Transverse colon (tissue), 4 donors: ENCODE measurements around the gene RUNX1. TPM values are rescaled to one million over a fixed set of nuclear protein-coding genes. Genes with fewer than 3 reads are reported as not detected.

Experiments
- DNase-seq: peaks from one replicate; pipeline ENCODE4 v3.0.0-alpha.2; 2019
- H3K27ac ChIP-seq, 4 donors: fragments of 200-600 bp; sonication (generic); 2 replicates each; pipeline ENCODE4 v1.5.1; 2016 to 2018; ENCODE audit warnings: inconsistent platforms in 4 of 4
- H3K27me3 ChIP-seq: fragments of 200-600 bp; sonication (generic); 2 replicates; pipeline ENCODE4 v1.5.1; 2017; ENCODE audit warnings: inconsistent platforms
- H3K36me3 ChIP-seq, 4 donors: fragments of 200-600 bp; sonication (generic); 2 replicates each; pipeline ENCODE4 v1.5.1; 2017 to 2019; ENCODE audit warnings: inconsistent platforms in 4 of 4
- H3K4me1 ChIP-seq, 4 donors: fragments of 200-600 bp; sonication (generic); 2 replicates each; pipeline ENCODE4 v1.5.1; 2017 to 2020; ENCODE audit warnings: inconsistent platforms in 4 of 4
- H3K4me3 ChIP-seq, 4 donors: fragments of 200-600 bp; sonication (generic); 1 replicate in 1 of 4; 2 replicates in 3 of 4; pipeline versions ENCODE4 v1.5.1 to v1.6.1; 2017 to 2019; ENCODE audit warnings: inconsistent platforms in 4 of 4
- H3K9me3 ChIP-seq, 2 donors: fragments of 200-600 bp; sonication (generic); 2 replicates each; pipeline ENCODE4 v1.5.1; 2017 to 2019; ENCODE audit warnings: inconsistent platforms in 2 of 2
- EP300 ChIP-seq: sonication (generic); formaldehyde crosslinking; IDR thresholded peaks from one replicate; pipeline ENCODE4 v1.6.1; 2017; ENCODE audit warnings: antibody characterized with exemption, low read depth
- POLR2A ChIP-seq: fragments of 450-650 bp; IDR thresholded peaks from one replicate; pipeline ENCODE4 v1.6.1; 2016; ENCODE audit warnings: antibody characterized with exemption, mild to moderate bottlenecking, moderate library complexity
- POLR2AphosphoS5 ChIP-seq, 3 donors: sonication (generic); formaldehyde crosslinking; IDR thresholded peaks; one replicate each; pipeline ENCODE4 v1.6.1; 2016; ENCODE audit warnings: antibody characterized with exemption in 3 of 3
- WGBS, 2 donors: methylation state at CpG; one replicate each; pipeline ENCODE4 v1.1.5; 2018; ENCODE audit warnings: low coverage in 1 of 2; 5-methylcytosine and 5-hydroxymethylcytosine counted together
- in situ Hi-C, 4 donors: fragments of 200-750 bp; cut with MboI; loops; one replicate each; pipeline versions ENCODE4 v1.15.0 to v1.15.1; 2017; ENCODE audit warnings: low sequenced_read_pairs in 3 of 4, low pct_ligation_motif_present in 1 of 4, low pct_unique_long_range_greater_than_20kb in 1 of 4
- intact Hi-C: fragments of 100-400 bp; cut with DNase I; formaldehyde crosslinking; loops from one replicate; pipeline ENCODE4 v1.15.1; 2023; ENCODE audit warnings: low total_unique reads
- total RNA-seq, 4 donors: library from RNA; depleted of rRNA; stranded (reverse); fragments of >200 nt; gene quantifications; one replicate each; pipeline ENCODE4 v1.1.0, GENCODE V29; 2016
- TF ChIP-seq, protein P1 (sequence below), 5 experiments: fragments of 200-600 bp in 3 of 5; fragments of 450-650 bp in 2 of 5; sonication (generic) in 3 of 5; IDR thresholded peaks; 1 replicate in 2 of 5; 2 replicates in 3 of 5; pipeline ENCODE4 v1.5.1; 2016 to 2017; ENCODE audit warnings: antibody characterized with exemption in 5 of 5, inconsistent platforms in 3 of 5, mild to moderate bottlenecking in 2 of 5, moderate library complexity in 1 of 5

Gene RUNX1
- total RNA-seq, 4 donors from 2014 or later = 8.3 to 60.1 (median 34.7) TPM

- TF ChIP-seq EP300 (no peak), POLR2A (no peak), POLR2AphosphoS5 (IDR thresholded peaks at IDR 0.05) (no peak)
- TF ChIP-seq, protein P1, sequence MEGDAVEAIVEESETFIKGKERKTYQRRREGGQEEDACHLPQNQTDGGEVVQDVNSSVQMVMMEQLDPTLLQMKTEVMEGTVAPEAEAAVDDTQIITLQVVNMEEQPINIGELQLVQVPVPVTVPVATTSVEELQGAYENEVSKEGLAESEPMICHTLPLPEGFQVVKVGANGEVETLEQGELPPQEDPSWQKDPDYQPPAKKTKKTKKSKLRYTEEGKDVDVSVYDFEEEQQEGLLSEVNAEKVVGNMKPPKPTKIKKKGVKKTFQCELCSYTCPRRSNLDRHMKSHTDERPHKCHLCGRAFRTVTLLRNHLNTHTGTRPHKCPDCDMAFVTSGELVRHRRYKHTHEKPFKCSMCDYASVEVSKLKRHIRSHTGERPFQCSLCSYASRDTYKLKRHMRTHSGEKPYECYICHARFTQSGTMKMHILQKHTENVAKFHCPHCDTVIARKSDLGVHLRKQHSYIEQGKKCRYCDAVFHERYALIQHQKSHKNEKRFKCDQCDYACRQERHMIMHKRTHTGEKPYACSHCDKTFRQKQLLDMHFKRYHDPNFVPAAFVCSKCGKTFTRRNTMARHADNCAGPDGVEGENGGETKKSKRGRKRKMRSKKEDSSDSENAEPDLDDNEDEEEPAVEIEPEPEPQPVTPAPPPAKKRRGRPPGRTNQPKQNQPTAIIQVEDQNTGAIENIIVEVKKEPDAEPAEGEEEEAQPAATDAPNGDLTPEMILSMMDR (IDR thresholded peaks at IDR 0.05) = no peak
- Histone ChIP-seq H3K4me3 (no peak overlapping the region), H3K9me3 (no peaks in the 10 kb centered on the region), H3K27me3 (no peaks in the 10 kb centered on the region), H3K27ac (no peak overlapping the region), H3K36me3 (no peaks in the 10 kb centered on the region), H3K4me1 (peaks cover 0 to 9% (median 2%) of the 10 kb centered on the region in 4 donors)
- intact Hi-C loops (no loop called here), in situ Hi-C loops (no loop called here)
- no peak for DNase-seq
- WGBS, 2 donors = 81% methylated on average over 4 of the region's 4 CpGs; no CpG with 5 or more reads in 1 of the 2 donors
Measured at GRCh38 chr21:34992180-34992579, 56.9 kb downstream of the RUNX1 start.

GRCh38 chr21:34991366-34991957 is 57.6 kb downstream of the RUNX1 start:
- Histone ChIP-seq H3K36me3 (no peaks in the 10 kb centered on the region), H3K9me3 (no peaks in the 10 kb centered on the region), H3K27me3 (no peaks in the 10 kb centered on the region), H3K27ac (no peak overlapping the region), H3K4me3 (no peak overlapping the region), H3K4me1 (peaks cover 0 to 12% (median 3%) of the 10 kb centered on the region in 4 donors)
- WGBS, 2 donors = 81 to 82% methylated on average over 7 to 10 of the region's 10 CpGs
- intact Hi-C loops (no loop called here), in situ Hi-C loops (no loop called here)
- DNase-seq = no peak
- no peak for TF ChIP-seq POLR2AphosphoS5 (IDR thresholded peaks at IDR 0.05)

DNA sequence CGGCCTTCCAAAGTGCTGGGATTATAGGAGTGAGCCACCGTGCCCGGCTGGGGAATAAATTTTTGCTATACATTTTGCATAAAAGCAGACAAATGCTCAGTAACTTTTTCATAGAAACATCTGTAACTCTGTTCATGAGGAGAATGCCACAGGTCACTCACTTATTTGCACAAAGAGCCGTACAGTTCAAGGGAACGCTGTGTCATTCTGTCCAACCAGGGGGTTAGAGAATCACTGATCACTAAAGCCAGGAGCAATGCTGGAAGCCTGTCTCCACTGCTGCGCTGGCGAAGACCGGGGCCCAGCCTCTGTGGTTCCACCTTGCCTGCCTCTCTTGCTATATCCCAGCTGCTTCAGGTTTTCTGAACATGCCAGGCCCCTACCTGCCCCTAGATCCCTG is 58.3 kb downstream of the RUNX1 start:
- DNase-seq = no peak
- in situ Hi-C loops = no loop called here
- Histone ChIP-seq H3K27ac (no peak overlapping the region), H3K27me3 (no peaks in the 10 kb centered on the region), H3K4me1 (peaks cover 0 to 13% (median 3%) of the 10 kb centered on the region in 4 donors), H3K9me3 (no peaks in the 10 kb centered on the region), H3K4me3 (no peak overlapping the region), H3K36me3 (no peaks in the 10 kb centered on the region)
- TF ChIP-seq, protein P1 (IDR thresholded peaks at IDR 0.05) = no peak
- TF ChIP-seq EP300 (no peak), POLR2AphosphoS5 (IDR thresholded peaks at IDR 0.05) (no peak), POLR2A (no peak)
- intact Hi-C loops = no loop called here
- 93 to 96% methylated on average over 8 of the region's 8 CpGs for WGBS, 2 donors

DNA sequence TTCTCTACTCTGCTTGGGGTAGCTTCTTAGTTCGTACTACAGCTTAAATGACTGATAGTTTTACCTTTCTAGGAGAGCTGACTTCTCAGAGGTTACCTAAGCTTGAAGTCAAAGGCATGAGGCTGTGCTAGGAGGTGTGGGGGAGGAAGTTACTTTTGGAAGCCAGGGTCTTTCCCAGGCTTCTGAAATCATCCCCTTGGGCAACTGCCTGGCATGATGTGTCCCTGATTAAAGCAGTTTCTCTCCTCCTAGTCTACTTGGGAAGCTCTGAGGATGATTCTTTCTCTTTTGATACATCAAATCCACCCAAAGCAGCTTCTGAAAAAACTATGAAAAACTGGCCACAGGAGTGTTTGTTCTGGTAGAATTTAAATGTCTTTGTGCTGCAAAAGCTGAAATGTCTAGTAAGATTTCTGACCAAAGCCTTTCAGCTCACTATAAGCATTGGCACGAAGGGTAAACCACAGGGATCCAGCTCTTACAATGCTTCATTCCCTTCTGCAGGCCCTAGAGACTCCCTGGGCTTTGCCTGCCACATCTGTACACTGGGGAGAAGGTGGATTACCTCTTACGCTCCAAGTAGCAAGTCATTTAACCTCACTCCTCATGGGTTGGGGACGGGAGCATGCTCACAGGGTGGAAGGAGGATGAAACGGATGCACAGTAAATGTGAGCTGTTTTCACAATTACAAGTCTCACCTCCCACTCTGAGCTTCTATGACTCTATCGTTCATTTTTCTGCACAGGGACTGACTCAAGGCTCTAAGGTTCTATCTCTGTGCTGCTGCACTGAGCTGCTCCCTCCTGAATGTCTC is 59.6 kb downstream of the RUNX1 start:
- in situ Hi-C loops = no loop called here
- 57 to 100% methylated on average over 2 to 6 of the region's 6 CpGs for WGBS, 2 donors
- TF ChIP-seq POLR2A (no peak), POLR2AphosphoS5 (IDR thresholded peaks at IDR 0.05) (no peak), EP300 (no peak)
- TF ChIP-seq, protein P1 (IDR thresholded peaks at IDR 0.05) = no peak
- no peaks in the 10 kb centered on the region for H3K36me3 ChIP-seq
- H3K27me3 ChIP-seq = no peaks in the 10 kb centered on the region
- peaks cover 0 to 13% (median 3%) of the 10 kb centered on the region in 4 donors for H3K4me1 ChIP-seq
- H3K4me3 ChIP-seq = no peak overlapping the region
- no peak overlapping the region for H3K27ac ChIP-seq
- no peak for DNase-seq
- H3K9me3 ChIP-seq = no peaks in the 10 kb centered on the region
- intact Hi-C loops = no loop called here
